HepG2 (cell line): ENCODE measurements around the gene CAPN10. TPM values are rescaled to one million over a fixed set of nuclear protein-coding genes. Genes with fewer than 3 reads are reported as not detected.

Experiments used
- ATAC-seq: fragments of 200-7000 bp; cut with Tn5 transposase; 3 replicates; pipeline ENCODE4 v1.9.1; 2020; ENCODE audit warnings: mild to moderate bottlenecking, moderate library complexity
- BruUV-seq: library from RNA; stranded (reverse); fragments of 400-500 nt; replicated peaks from 2 replicates; lab custom pipeline; 2021; lab: Mats Ljungman, UMichigan
- CTCF ChIA-PET: fragments of 300-600 bp; formaldehyde crosslinking; extraction: SDS; loops from one replicate; lab custom pipeline; 2021; ENCODE audit warnings: low total read pairs, inconsistent platforms, low intra/inter-chr PET ratio; lab: Yijun Ruan, JAX
- POLR2A ChIA-PET: fragments of 350-600 bp; sonication (Branson Sonifier 250); formaldehyde crosslinking; loops from one replicate; lab custom pipeline; 2020; ENCODE audit warnings: antibody characterized with exemption, inconsistent platforms; lab: Yijun Ruan, JAX
- DNase-seq: peaks from one replicate; pipeline ENCODE4 v3.0.0-alpha.2; 2015; ENCODE audit warnings: low spot score
- FAIRE-seq: peaks from 3 replicates; lab custom pipeline; 2011; peaks lifted over from hg19 to GRCh38; lab: Jason Lieb, UNC
- H2AFZ ChIP-seq: one replicate; pipeline ENCODE4 v1.6.1; 2011; ENCODE audit warnings: low read length, inconsistent platforms
- H3K27ac ChIP-seq: fragments of 300-600 bp; 3 replicates; pipeline ENCODE4 v1.8.0; 2011; ENCODE audit warnings: mixed run types, mild to moderate bottlenecking, mixed read lengths, low read length, inconsistent platforms; ENCODE audit not compliant: insufficient read depth; ENCODE audit errors: extremely low read length
- H3K27me3 ChIP-seq, 2 experiments: fragments of 200-600 bp in 1 of 2; 2 replicates in 1 of 2; 3 replicates in 1 of 2; pipeline versions ENCODE4 v1.6.0 to v1.8.0; 2011; ENCODE audit warnings: low read length in 2 of 2, mild to moderate bottlenecking in 2 of 2, moderate library complexity in 2 of 2, inconsistent platforms in 1 of 2; ENCODE audit not compliant: insufficient read depth in 2 of 2, control insufficient read depth in 1 of 2
- H3K36me3 ChIP-seq, 2 experiments: fragments of 200-600 bp in 1 of 2; replicated peaks in 1 of 2; 2 replicates in 1 of 2; 3 replicates in 1 of 2; pipeline versions ENCODE4 v1.5.1 to v1.8.0; 2011; ENCODE audit warnings: low read length in 2 of 2, inconsistent platforms in 1 of 2; ENCODE audit not compliant: insufficient read depth in 2 of 2, control insufficient read depth in 1 of 2
- H3K4me1 ChIP-seq: 2 replicates; pipeline ENCODE4 v1.5.1; 2012; ENCODE audit warnings: low read length, inconsistent platforms; ENCODE audit not compliant: insufficient read depth
- H3K4me2 ChIP-seq: 2 replicates; pipeline ENCODE4 v1.6.0; 2011; ENCODE audit warnings: low read depth, low read length, inconsistent platforms
- H3K4me3 ChIP-seq, 3 experiments: fragments of 200-600 bp in 1 of 3; sonication (generic), shearing (Covaris generic) in 1 of 3; replicated peaks in 1 of 3; 2 replicates each; pipeline ENCODE4 v1.5.1; 2011 to 2016; ENCODE audit warnings: low read length in 3 of 3, inconsistent platforms in 2 of 3, low read depth in 2 of 3, mild to moderate bottlenecking in 2 of 3, control low read depth in 1 of 3, mixed read lengths in 1 of 3; ENCODE audit not compliant: insufficient read depth in 1 of 3
- H3K79me2 ChIP-seq: one replicate; pipeline ENCODE4 v1.6.1; 2011; ENCODE audit warnings: low read length, inconsistent platforms; ENCODE audit not compliant: insufficient read depth
- H3K9ac ChIP-seq: 2 replicates; pipeline ENCODE4 v1.6.0; 2011; ENCODE audit warnings: mild to moderate bottlenecking, low read depth, low read length, inconsistent platforms; ENCODE audit not compliant: insufficient read depth
- H3K9me3 ChIP-seq: 2 replicates; pipeline ENCODE4 v1.5.1; 2012; ENCODE audit warnings: mild to moderate bottlenecking, low read length
- H4K20me1 ChIP-seq: 2 replicates; pipeline ENCODE4 v1.6.0; 2011; ENCODE audit warnings: inconsistent platforms, mild to moderate bottlenecking, low read length, moderate library complexity; ENCODE audit not compliant: insufficient read depth
- HNRNPL ChIP-seq: fragments of 200-400 bp; formaldehyde crosslinking; IDR thresholded peaks from 2 replicates; pipeline ENCODE4 v1.6.1; 2017; ENCODE audit warnings: mild to moderate bottlenecking, low read depth, low read length
- MTF1 ChIP-seq: sonication (generic); formaldehyde crosslinking; IDR thresholded peaks from 2 replicates; pipeline ENCODE4 v1.5.0; 2020; ENCODE audit warnings: missing genetic modification reagents
- NFYC ChIP-seq: IDR thresholded peaks from 2 replicates; pipeline ENCODE4 v1.6.1; 2016; ENCODE audit warnings: missing genetic modification reagents, missing compliant biosample characterization
- RBM39 ChIP-seq: fragments of 200-400 bp; formaldehyde crosslinking; IDR thresholded peaks from one replicate; pipeline ENCODE4 v1.6.1; 2018; ENCODE audit warnings: antibody characterized with exemption, mild to moderate bottlenecking, low read depth, low read length; ENCODE audit not compliant: poor library complexity, severe bottlenecking
- ZNF256 ChIP-seq: sonication (generic); formaldehyde crosslinking; conservative IDR thresholded peaks from 2 replicates; pipeline ENCODE4 v1.4.0; 2020; ENCODE audit warnings: missing genetic modification reagents
- ZNF367 ChIP-seq: sonication (generic); formaldehyde crosslinking; IDR thresholded peaks from 2 replicates; pipeline ENCODE4 v1.4.0; 2020; ENCODE audit warnings: missing genetic modification reagents, borderline replicate concordance
- ZNF510 ChIP-seq: sonication (generic); formaldehyde crosslinking; IDR thresholded peaks from 2 replicates; pipeline ENCODE4 v1.4.0; 2020; ENCODE audit warnings: low read depth, mild to moderate bottlenecking, missing genetic modification reagents
- ZNF543 ChIP-seq: sonication (generic); formaldehyde crosslinking; IDR thresholded peaks from 2 replicates; pipeline ENCODE4 v1.4.0; 2020; ENCODE audit warnings: mild to moderate bottlenecking, missing genetic modification reagents
- ZNF567 ChIP-seq: sonication (generic); formaldehyde crosslinking; IDR thresholded peaks from 2 replicates; pipeline ENCODE4 v1.8.1; 2023; ENCODE audit warnings: mild to moderate bottlenecking, missing genetic modification reagents, borderline replicate concordance
- WGBS: methylation state at CpG from one replicate; pipeline ENCODE4 v1.1.6; 2017; ENCODE audit warnings: low lambda C conversion rate; 5-methylcytosine and 5-hydroxymethylcytosine counted together
- in situ Hi-C: cut with HindIII; loops from 2 replicates; pipeline ENCODE4 v1.10.0; 2017; ENCODE audit warnings: low pct_unique_long_range_greater_than_20kb; ENCODE audit not compliant: extremely low pct_ligation_motif_present
- intact Hi-C: fragments of 100-400 bp; cut with micrococcal nuclease; formaldehyde crosslinking; loops from one replicate; pipeline ENCODE4 v1.10.0; 2022; ENCODE audit not compliant: unreplicated experiment
- polyA plus RNA-seq, 8 experiments: library from polyadenylated mRNA; depleted of rRNA in 3 of 8; stranded (reverse) in 7 of 8; unstranded in 1 of 8; fragments of >200 nt; fragmentation: Illumina TruSeq in 4 of 8; extraction: Trizol in 4 of 8; gene quantifications; 2 replicates each; pipeline versions ENCODE4 v1.2.1 to v1.2.3, GENCODE V29; 2011 to 2016; ENCODE audit warnings: low read depth in 4 of 8, missing spikeins in 1 of 8, mixed read lengths in 1 of 8; ENCODE audit not compliant: insufficient read depth in 1 of 8
- total RNA-seq, 5 experiments: library from RNA; depleted of rRNA; stranded (reverse); fragments of >200 nt; fragmentation: Illumina TruSeq; extraction: Trizol; gene quantifications; 2 replicates each; pipeline ENCODE4 v1.2.3, GENCODE V29; 2016; ENCODE audit warnings: low read depth in 1 of 5
- TF ChIP-seq, protein P1 (sequence below): fragments of 450-650 bp; IDR thresholded peaks from 2 replicates; pipeline ENCODE4 v1.6.1; 2016
- TF ChIP-seq, protein P2 (sequence below), 2 experiments: fragments of 450-650 bp in 1 of 2; sonication (generic) in 1 of 2; formaldehyde crosslinking in 1 of 2; IDR thresholded peaks; 2 replicates each; pipeline versions ENCODE4 v1.6.1 to v1.8.0; 2016 to 2022; ENCODE audit warnings: antibody characterized with exemption in 1 of 2, mild to moderate bottlenecking in 1 of 2, missing genetic modification reagents in 1 of 2
- TF ChIP-seq, protein P3 (sequence below): sonication (generic); formaldehyde crosslinking; IDR thresholded peaks from 2 replicates; pipeline ENCODE4 v1.4.0; 2020; ENCODE audit warnings: missing genetic modification reagents

The CAPN10 gene
- total and polyA plus RNA-seq, 2 of the 13 experiments (the other 11 are each of a cell fraction or from before 2014, with no cell fraction given): 27.6 to 32.4 TPM

DNA sequence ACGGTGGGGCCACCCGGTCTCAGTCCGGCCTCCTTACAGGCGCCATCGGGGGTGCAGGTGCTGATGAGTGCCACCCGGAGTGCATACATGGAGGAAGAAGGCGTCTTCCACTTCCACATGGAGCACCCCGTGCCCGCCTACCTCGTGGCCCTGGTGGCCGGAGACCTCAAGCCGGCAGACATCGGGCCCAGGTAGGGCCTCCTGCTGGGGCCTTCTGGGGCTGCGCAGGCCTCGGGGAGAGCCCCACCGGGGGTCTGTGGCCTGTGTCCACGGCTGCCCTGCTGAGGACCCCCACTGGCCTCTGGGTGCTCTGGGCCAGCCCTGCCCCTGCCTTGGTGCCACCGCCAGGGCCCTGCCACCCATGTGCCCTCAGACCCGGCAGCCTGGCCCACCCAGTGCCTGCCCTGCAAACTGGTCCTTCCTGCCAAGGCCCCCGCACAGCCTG, 13.4 kb upstream of the CAPN10 start:
- in situ Hi-C loops (loop anchor here (25.0 kb wide), 1 partner anchor 639 kb away; no protein-coding TSS in a partner anchor), intact Hi-C loops (no loop called here)
- ChIA-PET CTCF (no interaction called here), POLR2A (interaction anchor here (2.8 kb wide), 1 partner anchor 12 kb away, joined by 9 read pairs; the partner anchor contains the start of gene DUSP28)
- H3K4me1 ChIP-seq: peaks cover 23% of the 10 kb centered on the region
- H3K9ac ChIP-seq: no peak overlapping the region
- H3K79me2 ChIP-seq: peaks cover 13% of the 10 kb centered on the region
- H2AFZ ChIP-seq: no peak overlapping the region
- no TSS peak for BruUV-seq
- no peaks in the 10 kb centered on the region for H3K9me3 ChIP-seq
- H3K27me3 ChIP-seq: no peaks in the 10 kb centered on the region
- H3K4me3 ChIP-seq: no peak overlapping the region
- no peaks in the 10 kb centered on the region; the same call in 1 of the 2 replicates for H4K20me1 ChIP-seq
- H3K27ac ChIP-seq: no peak overlapping the region
- DNase-seq (no peak), ATAC-seq (no peak), FAIRE-seq (no peak)
- no peak overlapping the region for H3K4me2 ChIP-seq
- WGBS: 94% methylated on average over 15 of the region's 20 CpGs
- peaks cover 0 to 12% of the 10 kb centered on the region in 2 experiments; a peak in 3 of 5 replicates for H3K36me3 ChIP-seq
- TF ChIP-seq ZNF543 (CRISPR knock-in tag) (no peak), ZNF367 (CRISPR knock-in tag) (no peak), NFYC (no peak), ZNF567 (CRISPR knock-in tag) (no peak), RBM39 (no peak), ZNF256 (CRISPR knock-in tag) (no peak), HNRNPL (0 out of 2 replicates have a peak, but pooled peaks have one; percentile 35), MTF1 (CRISPR knock-in tag) (no peak), ZNF510 (CRISPR knock-in tag) (no peak)
- TF ChIP-seq, protein P1, sequence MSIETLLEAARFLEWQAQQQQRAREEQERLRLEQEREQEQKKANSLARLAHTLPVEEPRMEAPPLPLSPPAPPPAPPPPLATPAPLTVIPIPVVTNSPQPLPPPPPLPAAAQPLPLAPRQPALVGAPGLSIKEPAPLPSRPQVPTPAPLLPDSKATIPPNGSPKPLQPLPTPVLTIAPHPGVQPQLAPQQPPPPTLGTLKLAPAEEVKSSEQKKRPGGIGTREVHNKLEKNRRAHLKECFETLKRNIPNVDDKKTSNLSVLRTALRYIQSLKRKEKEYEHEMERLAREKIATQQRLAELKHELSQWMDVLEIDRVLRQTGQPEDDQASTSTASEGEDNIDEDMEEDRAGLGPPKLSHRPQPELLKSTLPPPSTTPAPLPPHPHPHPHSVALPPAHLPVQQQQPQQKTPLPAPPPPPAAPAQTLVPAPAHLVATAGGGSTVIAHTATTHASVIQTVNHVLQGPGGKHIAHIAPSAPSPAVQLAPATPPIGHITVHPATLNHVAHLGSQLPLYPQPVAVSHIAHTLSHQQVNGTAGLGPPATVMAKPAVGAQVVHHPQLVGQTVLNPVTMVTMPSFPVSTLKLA: no peak
- TF ChIP-seq, protein P2, sequence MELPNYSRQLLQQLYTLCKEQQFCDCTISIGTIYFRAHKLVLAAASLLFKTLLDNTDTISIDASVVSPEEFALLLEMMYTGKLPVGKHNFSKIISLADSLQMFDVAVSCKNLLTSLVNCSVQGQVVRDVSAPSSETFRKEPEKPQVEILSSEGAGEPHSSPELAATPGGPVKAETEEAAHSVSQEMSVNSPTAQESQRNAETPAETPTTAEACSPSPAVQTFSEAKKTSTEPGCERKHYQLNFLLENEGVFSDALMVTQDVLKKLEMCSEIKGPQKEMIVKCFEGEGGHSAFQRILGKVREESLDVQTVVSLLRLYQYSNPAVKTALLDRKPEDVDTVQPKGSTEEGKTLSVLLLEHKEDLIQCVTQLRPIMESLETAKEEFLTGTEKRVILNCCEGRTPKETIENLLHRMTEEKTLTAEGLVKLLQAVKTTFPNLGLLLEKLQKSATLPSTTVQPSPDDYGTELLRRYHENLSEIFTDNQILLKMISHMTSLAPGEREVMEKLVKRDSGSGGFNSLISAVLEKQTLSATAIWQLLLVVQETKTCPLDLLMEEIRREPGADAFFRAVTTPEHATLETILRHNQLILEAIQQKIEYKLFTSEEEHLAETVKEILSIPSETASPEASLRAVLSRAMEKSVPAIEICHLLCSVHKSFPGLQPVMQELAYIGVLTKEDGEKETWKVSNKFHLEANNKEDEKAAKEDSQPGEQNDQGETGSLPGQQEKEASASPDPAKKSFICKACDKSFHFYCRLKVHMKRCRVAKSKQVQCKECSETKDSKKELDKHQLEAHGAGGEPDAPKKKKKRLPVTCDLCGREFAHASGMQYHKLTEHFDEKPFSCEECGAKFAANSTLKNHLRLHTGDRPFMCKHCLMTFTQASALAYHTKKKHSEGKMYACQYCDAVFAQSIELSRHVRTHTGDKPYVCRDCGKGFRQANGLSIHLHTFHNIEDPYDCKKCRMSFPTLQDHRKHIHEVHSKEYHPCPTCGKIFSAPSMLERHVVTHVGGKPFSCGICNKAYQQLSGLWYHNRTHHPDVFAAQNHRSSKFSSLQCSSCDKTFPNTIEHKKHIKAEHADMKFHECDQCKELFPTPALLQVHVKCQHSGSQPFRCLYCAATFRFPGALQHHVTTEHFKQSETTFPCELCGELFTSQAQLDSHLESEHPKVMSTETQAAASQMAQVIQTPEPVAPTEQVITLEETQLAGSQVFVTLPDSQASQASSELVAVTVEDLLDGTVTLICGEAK (IDR thresholded peaks at IDR 0.05): no peak
- TF ChIP-seq, protein P2 (CRISPR knock-in tag; IDR thresholded peaks at IDR 0.05): 0 out of 2 replicates have a peak, but pooled peaks have one; percentile 3
- TF ChIP-seq, protein P3, sequence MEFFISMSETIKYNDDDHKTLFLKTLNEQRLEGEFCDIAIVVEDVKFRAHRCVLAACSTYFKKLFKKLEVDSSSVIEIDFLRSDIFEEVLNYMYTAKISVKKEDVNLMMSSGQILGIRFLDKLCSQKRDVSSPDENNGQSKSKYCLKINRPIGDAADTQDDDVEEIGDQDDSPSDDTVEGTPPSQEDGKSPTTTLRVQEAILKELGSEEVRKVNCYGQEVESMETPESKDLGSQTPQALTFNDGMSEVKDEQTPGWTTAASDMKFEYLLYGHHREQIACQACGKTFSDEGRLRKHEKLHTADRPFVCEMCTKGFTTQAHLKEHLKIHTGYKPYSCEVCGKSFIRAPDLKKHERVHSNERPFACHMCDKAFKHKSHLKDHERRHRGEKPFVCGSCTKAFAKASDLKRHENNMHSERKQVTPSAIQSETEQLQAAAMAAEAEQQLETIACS (CRISPR knock-in tag): no peak
